MM.1S (cell line): ENCODE measurements around the gene NDEL1.

Source experiments
- EZH2 ChIP-seq: fragments of 300-600 bp; sonication (generic); optimal IDR thresholded peaks from 2 replicates; pipeline ENCODE3; 2017; ENCODE audit warnings: low read depth, mild to moderate bottlenecking, antibody characterized with exemption, low read length, mixed read lengths
- EZH2phosphoT487 ChIP-seq: fragments of 300-600 bp; sonication (generic); IDR thresholded peaks from 2 replicates; pipeline ENCODE4 v1.6.1; 2018; ENCODE audit warnings: antibody characterized with exemption, low read length
- TF ChIP-seq, protein P1 (sequence below): fragments of 300-600 bp; sonication (generic); IDR thresholded peaks from 2 replicates; pipeline ENCODE4 v1.5.1; 2016; ENCODE audit warnings: antibody characterized with exemption, low read length, mixed read lengths

- TF ChIP-seq EZH2phosphoT487 = no peak
- TF ChIP-seq, protein P1, sequence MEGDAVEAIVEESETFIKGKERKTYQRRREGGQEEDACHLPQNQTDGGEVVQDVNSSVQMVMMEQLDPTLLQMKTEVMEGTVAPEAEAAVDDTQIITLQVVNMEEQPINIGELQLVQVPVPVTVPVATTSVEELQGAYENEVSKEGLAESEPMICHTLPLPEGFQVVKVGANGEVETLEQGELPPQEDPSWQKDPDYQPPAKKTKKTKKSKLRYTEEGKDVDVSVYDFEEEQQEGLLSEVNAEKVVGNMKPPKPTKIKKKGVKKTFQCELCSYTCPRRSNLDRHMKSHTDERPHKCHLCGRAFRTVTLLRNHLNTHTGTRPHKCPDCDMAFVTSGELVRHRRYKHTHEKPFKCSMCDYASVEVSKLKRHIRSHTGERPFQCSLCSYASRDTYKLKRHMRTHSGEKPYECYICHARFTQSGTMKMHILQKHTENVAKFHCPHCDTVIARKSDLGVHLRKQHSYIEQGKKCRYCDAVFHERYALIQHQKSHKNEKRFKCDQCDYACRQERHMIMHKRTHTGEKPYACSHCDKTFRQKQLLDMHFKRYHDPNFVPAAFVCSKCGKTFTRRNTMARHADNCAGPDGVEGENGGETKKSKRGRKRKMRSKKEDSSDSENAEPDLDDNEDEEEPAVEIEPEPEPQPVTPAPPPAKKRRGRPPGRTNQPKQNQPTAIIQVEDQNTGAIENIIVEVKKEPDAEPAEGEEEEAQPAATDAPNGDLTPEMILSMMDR = no peak
- no peak for TF ChIP-seq EZH2
Observed at GRCh38 chr17:8468127-8468526, 32.4 kb downstream of the NDEL1 start.
